Smooth muscle cell (in vitro differentiated cells): ENCODE measurements around the gene TMEM121. TPM values are rescaled to one million over a fixed set of nuclear protein-coding genes. Genes with fewer than 3 reads are reported as not detected.
"Not testable (repeated sequence)": the region's sequence is repeated elsewhere in the genome, so short reads cannot be mapped to it uniquely, and the experiment has no call there.

ENCODE experiments used
- DNase-seq: peaks from one replicate; lab custom pipeline; 2025; ENCODE audit not compliant: unreplicated experiment; lab: John Stamatoyannopoulos, UW
- H2AFZ ChIP-seq: fragments of 200-600 bp; sonication (generic); 2 replicates; pipeline ENCODE4 v1.6.0; 2016; ENCODE audit warnings: antibody characterized with exemption, low read depth, mild to moderate bottlenecking
- H3F3A ChIP-seq: fragments of 200-600 bp; sonication (generic); 2 replicates; pipeline ENCODE4 v1.6.0; 2017; ENCODE audit warnings: antibody characterized with exemption, low read depth
- H3K27ac ChIP-seq: fragments of 200-600 bp; sonication (generic); 2 replicates; pipeline ENCODE4 v1.5.1; 2016; ENCODE audit warnings: low read depth, mild to moderate bottlenecking
- H3K27me3 ChIP-seq: fragments of 200-600 bp; sonication (generic); 2 replicates; pipeline ENCODE4 v1.6.1; 2016; ENCODE audit warnings: low read depth, mild to moderate bottlenecking
- H3K36me3 ChIP-seq: fragments of 200-600 bp; sonication (generic); 2 replicates; pipeline ENCODE4 v1.5.1; 2016; ENCODE audit warnings: low read depth
- H3K4me1 ChIP-seq: fragments of 200-600 bp; sonication (generic); 2 replicates; pipeline ENCODE4 v1.5.1; 2016; ENCODE audit warnings: low read depth
- H3K4me2 ChIP-seq: fragments of 200-600 bp; sonication (generic); 2 replicates; pipeline ENCODE4 v1.6.0; 2016; ENCODE audit warnings: mild to moderate bottlenecking
- H3K4me3 ChIP-seq: fragments of 200-600 bp; sonication (generic); 2 replicates; pipeline ENCODE4 v1.5.1; 2016; ENCODE audit warnings: mild to moderate bottlenecking
- H3K79me2 ChIP-seq: fragments of 200-600 bp; sonication (generic); 2 replicates; pipeline ENCODE4 v1.6.0; 2016; ENCODE audit warnings: low read depth, mild to moderate bottlenecking
- H3K9ac ChIP-seq: fragments of 200-600 bp; sonication (generic); 2 replicates; pipeline ENCODE4 v1.6.0; 2016; ENCODE audit warnings: low read depth
- H3K9me3 ChIP-seq: fragments of 200-600 bp; sonication (generic); replicated peaks from 2 replicates; pipeline ENCODE4 v1.5.1; 2016; ENCODE audit warnings: low read depth
- H4K20me1 ChIP-seq: fragments of 200-600 bp; sonication (generic); 2 replicates; pipeline ENCODE4 v1.6.0; 2016; ENCODE audit warnings: low read depth
- CTCF ChIP-seq: fragments of 200-600 bp; sonication (generic); IDR thresholded peaks from 2 replicates; pipeline ENCODE4 v1.5.1; 2017; ENCODE audit warnings: borderline replicate concordance, mild to moderate bottlenecking, antibody characterized with exemption; ENCODE audit not compliant: insufficient read depth, poor library complexity, severe bottlenecking
- WGBS: methylation state at CpG from one replicate; pipeline ENCODE4 v1.1.7; 2016; ENCODE audit warnings: low lambda C conversion rate; 5-methylcytosine and 5-hydroxymethylcytosine counted together
- polyA plus RNA-seq: library from polyadenylated mRNA; unstranded; fragments of >200 nt; fragmentation: Nextera tagmentation; extraction: Ambion mirVana; gene quantifications from 2 replicates; pipeline ENCODE4 v1.2.1, GENCODE V29; 2016
- total RNA-seq: library from RNA; depleted of rRNA; stranded (reverse); fragments of >200 nt; gene quantifications from 2 replicates; pipeline ENCODE4 v1.2.3, GENCODE V29; 2014

The TMEM121 gene
- total and polyA plus RNA-seq, 2 experiments from 2014 or later, result 2.6 to 12.1 TPM

GRCh38 chr14:105576525-105577088 lies 50.2 kb downstream of the TMEM121 start:
- TF ChIP-seq CTCF, result no peak
- H3K36me3 ChIP-seq, result no peaks in the 10 kb centered on the region
- no peak overlapping the region for H2AFZ ChIP-seq
- no peak for DNase-seq
- H3K9ac ChIP-seq, result no peak overlapping the region
- no peaks in the 10 kb centered on the region for H3F3A ChIP-seq
- peaks cover 3% of the 10 kb centered on the region for H3K9me3 ChIP-seq
- no peak overlapping the region for H3K4me2 ChIP-seq
- H3K79me2 ChIP-seq, result no peaks in the 10 kb centered on the region
- 81% methylated on average over 2 of the region's 2 CpGs for WGBS
- H3K27me3 ChIP-seq, result no peaks in the 10 kb centered on the region
- no peak overlapping the region for H3K27ac ChIP-seq
- H4K20me1 ChIP-seq, result no peaks in the 10 kb centered on the region
- H3K4me1 ChIP-seq, result no peaks in the 10 kb centered on the region
- H3K4me3 ChIP-seq, result no peak overlapping the region

GRCh38 chr14:105577314-105577861 lies 51.0 kb downstream of the TMEM121 start:
- H3K4me2 ChIP-seq, result no peak overlapping the region
- no peak overlapping the region for H3K4me3 ChIP-seq
- H3F3A ChIP-seq, result no peaks in the 10 kb centered on the region
- no peaks in the 10 kb centered on the region for H4K20me1 ChIP-seq
- H3K27me3 ChIP-seq, result no peaks in the 10 kb centered on the region
- no peaks in the 10 kb centered on the region for H3K36me3 ChIP-seq
- H3K27ac ChIP-seq, result no peak overlapping the region
- no peaks in the 10 kb centered on the region for H3K79me2 ChIP-seq
- no peak overlapping the region for H3K9ac ChIP-seq
- TF ChIP-seq CTCF, result no peak
- no peak for DNase-seq
- H3K9me3 ChIP-seq, result peaks cover 3% of the 10 kb centered on the region
- no peaks in the 10 kb centered on the region for H3K4me1 ChIP-seq
- no peak overlapping the region for H2AFZ ChIP-seq
- WGBS, result 80% methylated on average over 14 of the region's 14 CpGs

GRCh38 chr14:105578070-105578469 lies 51.7 kb downstream of the TMEM121 start:
- Histone ChIP-seq H3K27me3 (no peaks in the 10 kb centered on the region), H3K36me3 (no peaks in the 10 kb centered on the region), H3K27ac (no peak overlapping the region), H3K79me2 (no peaks in the 10 kb centered on the region), H3K9ac (no peak overlapping the region), H3K4me3 (no peak overlapping the region), H4K20me1 (no peaks in the 10 kb centered on the region), H3K4me2 (no peak overlapping the region), H3K4me1 (no peaks in the 10 kb centered on the region), H3F3A (no peaks in the 10 kb centered on the region), H2AFZ (no peak overlapping the region), H3K9me3 (peaks cover 3% of the 10 kb centered on the region)
- DNase-seq, result no peak
- no peak for TF ChIP-seq CTCF

GRCh38 chr14:105579221-105579620 lies 52.8 kb downstream of the TMEM121 start:
- not testable (repeated sequence) for H3K9ac ChIP-seq, H3K9me3 ChIP-seq, H3K4me1 ChIP-seq, H2AFZ ChIP-seq, H3K36me3 ChIP-seq, H3K4me3 ChIP-seq, DNase-seq, H3K79me2 ChIP-seq, H3K27me3 ChIP-seq, H3K4me2 ChIP-seq, H3K27ac ChIP-seq, H3F3A ChIP-seq, H4K20me1 ChIP-seq
- WGBS, result no CpG with 5 or more reads among the region's 15 CpGs

Other genes starting within 250 kb of the TMEM121 start
- gene BRF1, start 225.6 kb upstream of the TMEM121 start, total RNA-seq, result 9.8 and 15.9 TPM in 2 replicates
- 12.5 and 20.7 TPM in 2 replicates for gene BRF1, start 225.6 kb upstream of the TMEM121 start, polyA plus RNA-seq
- 36.9 and 37.3 TPM in 2 replicates for gene PACS2, start 211.8 kb upstream of the TMEM121 start, total RNA-seq
- 49.1 and 57.7 TPM in 2 replicates for gene PACS2, start 211.8 kb upstream of the TMEM121 start, polyA plus RNA-seq
- gene TEX22, start 128.0 kb upstream of the TMEM121 start, total RNA-seq, result 0.09 and 1.7 TPM in 2 replicates
- 0.50 and 0.93 TPM in 2 replicates for gene TEX22, start 128.0 kb upstream of the TMEM121 start, polyA plus RNA-seq
- gene MTA1, start 106.8 kb upstream of the TMEM121 start, total RNA-seq, result 25.5 and 41.3 TPM in 2 replicates
- gene MTA1, start 106.8 kb upstream of the TMEM121 start, polyA plus RNA-seq, result 48.7 and 60.4 TPM in 2 replicates
- gene CRIP2, start 51.8 kb upstream of the TMEM121 start, total RNA-seq, result 7.6 and 14.1 TPM in 2 replicates
- 38.1 and 45.7 TPM in 2 replicates for gene CRIP2, start 51.8 kb upstream of the TMEM121 start, polyA plus RNA-seq
- 0.27 and 4.9 TPM in 2 replicates for gene CRIP1, start 39.7 kb upstream of the TMEM121 start, total RNA-seq
- gene CRIP1, start 39.7 kb upstream of the TMEM121 start, polyA plus RNA-seq, result 31.8 and 40.6 TPM in 2 replicates
- gene TEDC1, start 35.3 kb upstream of the TMEM121 start, total RNA-seq, result 3.8 and 3.9 TPM in 2 replicates
- 4.7 and 8.2 TPM in 2 replicates for gene TEDC1, start 35.3 kb upstream of the TMEM121 start, polyA plus RNA-seq